Measurements from ENCODE around the gene OSBPL2.

The OSBPL2 gene

GRCh38 chr20:62322492-62323041 lies 84.2 kb downstream of the OSBPL2 start:
- no peak overlapping the region for H3K4me2 ChIP-seq (ENCODE audit: low read length)
- no peak overlapping the region for H3K9ac ChIP-seq (ENCODE audit: low read depth, low read length)
- H3K4me3 ChIP-seq (ENCODE audit: low read length), result no peak overlapping the region
- H3K36me3 ChIP-seq (ENCODE audit: insufficient read depth, low read length), result peaks cover 12% of the 10 kb centered on the region
- H3K4me1 ChIP-seq (ENCODE audit: control insufficient read depth, insufficient read depth, low read length), result no peaks in the 10 kb centered on the region
- H3K27me3 ChIP-seq (ENCODE audit: control insufficient read depth, insufficient read depth, low read length), result no peaks in the 10 kb centered on the region
- H3K9me3 ChIP-seq (replicated peaks; ENCODE audit: low read length), result no peaks in the 10 kb centered on the region

GRCh38 chr20:62323146-62323979 lies 85.0 kb downstream of the OSBPL2 start:
- no peaks in the 10 kb centered on the region for H3K27me3 ChIP-seq (ENCODE audit: control insufficient read depth, insufficient read depth, low read length)
- H3K9me3 ChIP-seq (replicated peaks; ENCODE audit: low read length), result no peaks in the 10 kb centered on the region
- H3K4me3 ChIP-seq (ENCODE audit: low read length), result no peak overlapping the region
- peaks cover 12% of the 10 kb centered on the region for H3K36me3 ChIP-seq (ENCODE audit: insufficient read depth, low read length)
- H3K9ac ChIP-seq (ENCODE audit: low read depth, low read length), result no peak overlapping the region
- no peak overlapping the region for H3K4me2 ChIP-seq (ENCODE audit: low read length)
- no peaks in the 10 kb centered on the region for H3K4me1 ChIP-seq (ENCODE audit: control insufficient read depth, insufficient read depth, low read length)

GRCh38 chr20:62323980-62324906 lies 85.9 kb downstream of the OSBPL2 start:
- peaks cover 12% of the 10 kb centered on the region for H3K36me3 ChIP-seq (ENCODE audit: insufficient read depth, low read length)
- H3K9me3 ChIP-seq (replicated peaks; ENCODE audit: low read length), result no peaks in the 10 kb centered on the region
- no peak overlapping the region for H3K9ac ChIP-seq (ENCODE audit: low read depth, low read length)
- H3K4me2 ChIP-seq (ENCODE audit: low read length), result no peak overlapping the region
- H3K27me3 ChIP-seq (ENCODE audit: control insufficient read depth, insufficient read depth, low read length), result no peaks in the 10 kb centered on the region
- H3K4me3 ChIP-seq (ENCODE audit: low read length), result no peak overlapping the region
- no peaks in the 10 kb centered on the region for H3K4me1 ChIP-seq (ENCODE audit: control insufficient read depth, insufficient read depth, low read length)

GRCh38 chr20:62325172-62325905 lies 87.0 kb downstream of the OSBPL2 start:
- Histone ChIP-seq H3K9me3 (replicated peaks; ENCODE audit: low read length) (no peaks in the 10 kb centered on the region), H3K27me3 (ENCODE audit: control insufficient read depth, insufficient read depth, low read length) (no peaks in the 10 kb centered on the region), H3K9ac (ENCODE audit: low read depth, low read length) (no peak overlapping the region), H3K4me1 (ENCODE audit: control insufficient read depth, insufficient read depth, low read length) (no peaks in the 10 kb centered on the region), H3K4me2 (ENCODE audit: low read length) (no peak overlapping the region), H3K4me3 (ENCODE audit: low read length) (no peak overlapping the region), H3K36me3 (ENCODE audit: insufficient read depth, low read length) (peaks cover 16% of the 10 kb centered on the region)

- H3K36me3 ChIP-seq (ENCODE audit: insufficient read depth, low read length), result peaks cover 19% of the 10 kb centered on the region
Measured at GRCh38 chr20:62326559-62326958, 88.2 kb downstream of the OSBPL2 start.

GRCh38 chr20:62326959-62327725 lies 88.8 kb downstream of the OSBPL2 start:
- Histone ChIP-seq H3K9ac (ENCODE audit: low read depth, low read length) (no peak overlapping the region), H3K9me3 (replicated peaks; ENCODE audit: low read length) (no peaks in the 10 kb centered on the region), H3K27me3 (ENCODE audit: control insufficient read depth, insufficient read depth, low read length) (no peaks in the 10 kb centered on the region), H3K4me2 (ENCODE audit: low read length) (no peak overlapping the region), H3K4me1 (ENCODE audit: control insufficient read depth, insufficient read depth, low read length) (no peaks in the 10 kb centered on the region), H3K4me3 (ENCODE audit: low read length) (no peak overlapping the region), H3K36me3 (ENCODE audit: insufficient read depth, low read length) (peaks cover 19% of the 10 kb centered on the region)

More at GRCh38 chr20:62326559-62326958, 88.2 kb downstream of the OSBPL2 start:
- Histone ChIP-seq H3K4me1 (ENCODE audit: control insufficient read depth, insufficient read depth, low read length) (no peaks in the 10 kb centered on the region), H3K27me3 (ENCODE audit: control insufficient read depth, insufficient read depth, low read length) (no peaks in the 10 kb centered on the region), H3K4me2 (ENCODE audit: low read length) (no peak overlapping the region), H3K9ac (ENCODE audit: low read depth, low read length) (no peak overlapping the region), H3K9me3 (replicated peaks; ENCODE audit: low read length) (no peaks in the 10 kb centered on the region), H3K4me3 (ENCODE audit: low read length) (no peak overlapping the region)

- Histone ChIP-seq H3K4me3 (ENCODE audit: low read length) (no peak overlapping the region), H3K27me3 (ENCODE audit: control insufficient read depth, insufficient read depth, low read length) (no peaks in the 10 kb centered on the region), H3K4me2 (ENCODE audit: low read length) (no peak overlapping the region), H3K9me3 (replicated peaks; ENCODE audit: low read length) (no peaks in the 10 kb centered on the region), H3K9ac (ENCODE audit: low read depth, low read length) (no peak overlapping the region), H3K36me3 (ENCODE audit: insufficient read depth, low read length) (peaks cover 19% of the 10 kb centered on the region), H3K4me1 (ENCODE audit: control insufficient read depth, insufficient read depth, low read length) (no peaks in the 10 kb centered on the region)
Measured at GRCh38 chr20:62327726-62328495, 89.6 kb downstream of the OSBPL2 start.

GRCh38 chr20:62328684-62329388 lies 90.5 kb downstream of the OSBPL2 start:
- Histone ChIP-seq H3K4me2 (ENCODE audit: low read length) (no peak overlapping the region), H3K9me3 (replicated peaks; ENCODE audit: low read length) (no peaks in the 10 kb centered on the region), H3K36me3 (ENCODE audit: insufficient read depth, low read length) (peaks cover 18% of the 10 kb centered on the region), H3K4me3 (ENCODE audit: low read length) (no peak overlapping the region), H3K9ac (ENCODE audit: low read depth, low read length) (no peak overlapping the region), H3K4me1 (ENCODE audit: control insufficient read depth, insufficient read depth, low read length) (no peaks in the 10 kb centered on the region), H3K27me3 (ENCODE audit: control insufficient read depth, insufficient read depth, low read length) (no peaks in the 10 kb centered on the region)

- Histone ChIP-seq H3K4me2 (ENCODE audit: low read length) (no peak overlapping the region), H3K4me1 (ENCODE audit: control insufficient read depth, insufficient read depth, low read length) (no peaks in the 10 kb centered on the region), H3K9ac (ENCODE audit: low read depth, low read length) (no peak overlapping the region), H3K4me3 (ENCODE audit: low read length) (no peak overlapping the region), H3K36me3 (ENCODE audit: insufficient read depth, low read length) (peaks cover 12% of the 10 kb centered on the region), H3K9me3 (replicated peaks; ENCODE audit: low read length) (no peaks in the 10 kb centered on the region), H3K27me3 (ENCODE audit: control insufficient read depth, insufficient read depth, low read length) (no peaks in the 10 kb centered on the region)
Measured at GRCh38 chr20:62329389-62330377, 91.4 kb downstream of the OSBPL2 start.

All from skeletal muscle satellite cell (primary cell).